ENCODE measurements around the gene CKS1B.
A peak's percentile ranks its signal among the peaks of the same experiment; 100 is the strongest.

CKS1B gene

DNA sequence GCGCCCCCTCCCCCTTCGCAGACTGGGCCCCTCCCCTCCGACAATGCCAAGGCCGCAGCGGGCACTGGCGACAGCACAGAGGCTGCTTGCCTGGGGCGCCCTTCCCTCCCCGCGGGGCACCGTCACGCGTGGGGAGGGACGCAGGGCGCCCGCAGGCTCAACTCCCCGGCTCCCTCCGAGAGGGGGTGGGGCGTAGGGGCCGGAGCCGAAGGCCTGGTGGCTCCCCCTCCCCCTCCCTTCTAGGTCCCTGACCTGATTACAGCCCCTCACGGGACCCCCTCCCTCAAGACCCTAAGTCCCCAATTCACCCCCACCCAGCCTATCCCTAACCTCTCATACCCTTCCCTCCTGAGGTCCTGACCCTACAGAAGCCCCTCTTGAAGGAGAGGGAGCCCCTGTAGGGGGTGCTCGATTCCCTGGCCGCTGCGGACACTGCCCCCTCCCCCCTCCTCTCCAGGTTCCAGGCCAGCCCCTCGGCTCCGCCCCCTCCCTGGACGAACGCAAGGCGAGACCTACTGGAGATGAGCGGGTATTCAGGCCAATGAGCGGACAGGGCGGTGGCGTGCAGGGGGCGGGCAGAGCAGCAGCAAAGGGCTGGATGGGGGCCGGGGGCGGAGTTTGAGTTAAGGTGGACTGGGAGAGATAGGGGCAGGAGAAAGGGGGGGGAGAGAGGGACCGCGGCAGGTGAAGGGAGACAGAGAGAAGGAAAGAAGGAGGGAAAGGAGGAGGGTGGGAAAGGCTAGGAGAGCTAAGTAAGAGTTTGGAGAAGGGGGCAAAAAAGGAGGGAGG, 27.4 kb downstream of the CKS1B start:
- Histone ChIP-seq H3K4me3 (ENCODE audit: low read length in 2 of 2) (peak overlapping the region; percentile 87 to 88), H3K27ac (ENCODE audit: low read depth in 2 of 2, low read length in 2 of 2) (peak overlapping the region; percentile 99), H3K36me3 (ENCODE audit: control insufficient read depth in 2 of 2, insufficient read depth in 2 of 2, low read length in 2 of 2) (peaks cover 0 to 3% of the 10 kb centered on the region in 2 donors), H3K27me3 (ENCODE audit: control insufficient read depth in 2 of 2, insufficient read depth in 2 of 2, low read length in 2 of 2) (no peaks in the 10 kb centered on the region), H3K9ac (ENCODE audit: low read depth in 1 of 2, low read length in 2 of 2) (peak overlapping the region; percentile 89 to 93), H3K4me1 (ENCODE audit: control insufficient read depth in 2 of 2, insufficient read depth in 2 of 2, low read length in 2 of 2) (peaks cover 35 to 43% of the 10 kb centered on the region in 2 donors), H3K9me3 (ENCODE audit: control insufficient read depth in 2 of 2, low read length in 2 of 2) (no peaks in the 10 kb centered on the region)

DNA sequence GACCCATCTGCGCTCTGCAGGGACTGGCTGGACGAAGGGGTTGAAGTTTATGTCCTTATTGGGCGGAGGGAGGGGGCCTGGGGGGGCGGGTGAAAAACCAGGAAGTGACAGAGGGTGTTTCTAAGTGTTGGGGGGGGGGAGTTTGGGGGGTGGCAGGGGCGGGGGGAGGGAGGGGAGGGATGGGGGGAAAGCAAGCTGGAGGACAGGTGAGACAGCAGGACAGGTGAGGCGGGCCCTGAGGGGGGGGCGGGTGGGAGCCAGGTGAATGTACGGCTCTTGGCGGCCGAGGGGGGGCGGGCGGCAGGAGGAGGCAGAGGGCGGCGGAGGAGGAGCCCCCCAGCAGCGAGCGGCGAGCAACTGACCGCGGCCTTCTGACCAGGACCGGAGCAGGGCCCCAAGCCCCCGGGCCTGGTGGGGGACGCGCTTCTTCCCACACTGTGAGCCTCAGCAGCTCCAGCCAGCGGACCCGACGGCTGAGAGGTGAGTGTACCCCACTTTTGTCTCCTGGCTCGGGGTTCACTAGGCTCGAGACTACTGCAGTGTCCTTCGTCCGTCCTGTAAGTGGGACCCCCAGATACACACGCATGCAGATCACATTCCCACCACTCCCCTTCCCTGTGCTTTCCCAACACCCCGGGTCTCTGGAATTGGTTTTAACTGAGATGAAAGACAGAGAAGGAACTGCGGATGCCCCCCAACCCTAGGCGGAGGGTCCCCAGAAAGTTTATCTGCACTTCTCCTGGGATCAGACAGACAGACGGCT, 28.2 kb downstream of the CKS1B start, which contains the start of gene ZBTB7B:
Gene ZBTB7B, plus strand, starts transcription at position 339 of the 763 bp plus-strand sequence. CDS start 11,859 bp downstream, outside the sequence.
- H3K4me1 ChIP-seq (ENCODE audit: control insufficient read depth in 2 of 2, insufficient read depth in 2 of 2, low read length in 2 of 2): peaks cover 43 to 51% of the 10 kb centered on the region in 2 donors
- H3K36me3 ChIP-seq (ENCODE audit: control insufficient read depth in 2 of 2, insufficient read depth in 2 of 2, low read length in 2 of 2): peaks cover 0 to 3% of the 10 kb centered on the region in 2 donors
- H3K27ac ChIP-seq (ENCODE audit: low read depth in 2 of 2, low read length in 2 of 2): peak within 1 kb of the TSS; percentile 99
- H3K27me3 ChIP-seq (ENCODE audit: control insufficient read depth in 2 of 2, insufficient read depth in 2 of 2, low read length in 2 of 2): no peaks in the 10 kb centered on the region
- peak within 1 kb of the TSS; percentile 100 for H3K9ac ChIP-seq (ENCODE audit: low read depth in 1 of 2, low read length in 2 of 2)
- peak within 1 kb of the TSS; percentile 95 to 100 for H3K4me3 ChIP-seq (ENCODE audit: low read length in 2 of 2)
- no peaks in the 10 kb centered on the region for H3K9me3 ChIP-seq (ENCODE audit: control insufficient read depth in 2 of 2, low read length in 2 of 2)

DNA sequence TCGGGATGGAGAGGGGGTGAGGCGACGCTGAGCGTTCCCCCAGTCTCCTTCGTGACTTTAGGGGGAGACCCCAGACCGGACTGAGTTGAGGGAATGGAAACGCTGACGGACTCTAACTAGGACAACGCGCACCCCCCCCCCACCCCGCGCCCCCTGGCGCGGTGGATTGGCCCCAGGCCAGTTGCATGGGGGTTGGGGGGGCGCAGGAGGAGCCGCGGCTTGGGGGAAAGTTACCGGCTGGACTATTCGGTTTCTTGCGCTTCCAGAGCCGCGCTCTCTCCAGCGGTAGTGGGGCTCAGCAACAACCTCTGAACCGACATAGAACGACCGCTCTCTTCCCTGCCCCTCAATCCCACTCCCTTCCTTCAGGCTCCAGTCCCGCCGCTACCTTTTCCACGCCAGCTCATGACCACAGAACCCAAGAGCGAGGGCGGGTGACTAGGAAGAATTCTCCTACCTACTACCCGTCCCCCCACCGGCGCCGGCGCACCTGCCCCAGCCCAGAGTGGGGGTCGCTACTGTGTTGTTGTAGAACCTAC, 28.8 kb downstream of the CKS1B start:
- Histone ChIP-seq H3K4me3 (ENCODE audit: low read length in 2 of 2) (peak overlapping the region; percentile 95 to 100), H3K9ac (ENCODE audit: low read depth in 1 of 2, low read length in 2 of 2) (peak overlapping the region; percentile 100), H3K27ac (ENCODE audit: low read depth in 2 of 2, low read length in 2 of 2) (peak overlapping the region; percentile 98 to 99), H3K9me3 (ENCODE audit: control insufficient read depth in 2 of 2, low read length in 2 of 2) (no peaks in the 10 kb centered on the region), H3K27me3 (ENCODE audit: control insufficient read depth in 2 of 2, insufficient read depth in 2 of 2, low read length in 2 of 2) (no peaks in the 10 kb centered on the region), H3K36me3 (ENCODE audit: control insufficient read depth in 2 of 2, insufficient read depth in 2 of 2, low read length in 2 of 2) (peaks cover 0 to 3% of the 10 kb centered on the region in 2 donors), H3K4me1 (ENCODE audit: control insufficient read depth in 2 of 2, insufficient read depth in 2 of 2, low read length in 2 of 2) (peaks cover 48 to 57% of the 10 kb centered on the region in 2 donors)

GRCh38 chr1:155003766-155004351, 29.4 kb downstream of the CKS1B start:
- no peaks in the 10 kb centered on the region for H3K9me3 ChIP-seq (ENCODE audit: control insufficient read depth in 2 of 2, low read length in 2 of 2)
- peak overlapping the region; percentile 95 to 100 for H3K4me3 ChIP-seq (ENCODE audit: low read length in 2 of 2)
- peak overlapping the region; percentile 98 to 99 for H3K27ac ChIP-seq (ENCODE audit: low read depth in 2 of 2, low read length in 2 of 2)
- peaks cover 48 to 58% of the 10 kb centered on the region in 2 donors for H3K4me1 ChIP-seq (ENCODE audit: control insufficient read depth in 2 of 2, insufficient read depth in 2 of 2, low read length in 2 of 2)
- no peaks in the 10 kb centered on the region for H3K27me3 ChIP-seq (ENCODE audit: control insufficient read depth in 2 of 2, insufficient read depth in 2 of 2, low read length in 2 of 2)
- peak overlapping the region; percentile 100 for H3K9ac ChIP-seq (ENCODE audit: low read depth in 1 of 2, low read length in 2 of 2)
- peaks cover 0 to 3% of the 10 kb centered on the region in 2 donors for H3K36me3 ChIP-seq (ENCODE audit: control insufficient read depth in 2 of 2, insufficient read depth in 2 of 2, low read length in 2 of 2)

DNA sequence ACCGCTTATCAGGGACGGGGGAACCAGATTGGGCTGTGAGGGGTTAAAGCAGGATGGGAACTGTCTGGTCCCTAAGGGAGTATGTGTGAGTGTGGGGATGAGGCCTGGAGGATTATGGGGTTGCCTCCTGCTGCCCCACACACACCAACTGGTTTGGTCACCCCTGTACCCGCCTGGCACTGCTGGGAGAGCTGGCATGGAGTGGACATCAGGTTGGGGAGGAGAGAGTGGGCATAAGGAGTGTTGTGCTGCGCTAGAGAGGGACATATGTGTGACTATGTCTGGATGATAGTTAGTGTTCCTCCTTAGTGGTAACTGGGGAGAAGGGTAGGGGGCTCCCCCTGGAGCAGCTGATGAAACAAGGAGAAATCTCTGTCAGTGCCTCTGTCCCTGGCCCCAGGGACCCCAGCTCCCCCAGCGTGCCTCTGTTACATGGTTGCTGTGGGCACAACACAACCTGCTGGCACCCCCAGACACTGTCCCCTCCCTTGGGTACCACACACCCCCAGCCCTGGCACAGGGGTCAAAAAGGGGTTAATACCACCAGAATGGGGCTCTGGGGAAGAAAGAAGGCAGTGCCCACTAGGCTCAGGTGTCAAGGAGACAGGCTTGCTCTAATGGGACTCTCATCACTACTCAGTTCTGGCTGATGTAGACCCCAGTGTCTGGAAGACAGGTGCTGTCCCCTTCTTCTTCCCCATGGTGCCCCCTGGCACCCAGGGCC, 30.0 kb downstream of the CKS1B start:
- Histone ChIP-seq H3K36me3 (ENCODE audit: control insufficient read depth in 2 of 2, insufficient read depth in 2 of 2, low read length in 2 of 2) (peaks cover 0 to 3% of the 10 kb centered on the region in 2 donors), H3K9me3 (ENCODE audit: control insufficient read depth in 2 of 2, low read length in 2 of 2) (no peaks in the 10 kb centered on the region), H3K27ac (ENCODE audit: low read depth in 2 of 2, low read length in 2 of 2) (peak overlapping the region; percentile 98 to 99), H3K9ac (ENCODE audit: low read depth in 1 of 2, low read length in 2 of 2) (peak overlapping the region; percentile 92 to 100), H3K4me3 (ENCODE audit: low read length in 2 of 2) (peak overlapping the region; percentile 95 to 100), H3K27me3 (ENCODE audit: control insufficient read depth in 2 of 2, insufficient read depth in 2 of 2, low read length in 2 of 2) (no peaks in the 10 kb centered on the region), H3K4me1 (ENCODE audit: control insufficient read depth in 2 of 2, insufficient read depth in 2 of 2, low read length in 2 of 2) (peaks cover 47 to 60% of the 10 kb centered on the region in 2 donors)

DNA sequence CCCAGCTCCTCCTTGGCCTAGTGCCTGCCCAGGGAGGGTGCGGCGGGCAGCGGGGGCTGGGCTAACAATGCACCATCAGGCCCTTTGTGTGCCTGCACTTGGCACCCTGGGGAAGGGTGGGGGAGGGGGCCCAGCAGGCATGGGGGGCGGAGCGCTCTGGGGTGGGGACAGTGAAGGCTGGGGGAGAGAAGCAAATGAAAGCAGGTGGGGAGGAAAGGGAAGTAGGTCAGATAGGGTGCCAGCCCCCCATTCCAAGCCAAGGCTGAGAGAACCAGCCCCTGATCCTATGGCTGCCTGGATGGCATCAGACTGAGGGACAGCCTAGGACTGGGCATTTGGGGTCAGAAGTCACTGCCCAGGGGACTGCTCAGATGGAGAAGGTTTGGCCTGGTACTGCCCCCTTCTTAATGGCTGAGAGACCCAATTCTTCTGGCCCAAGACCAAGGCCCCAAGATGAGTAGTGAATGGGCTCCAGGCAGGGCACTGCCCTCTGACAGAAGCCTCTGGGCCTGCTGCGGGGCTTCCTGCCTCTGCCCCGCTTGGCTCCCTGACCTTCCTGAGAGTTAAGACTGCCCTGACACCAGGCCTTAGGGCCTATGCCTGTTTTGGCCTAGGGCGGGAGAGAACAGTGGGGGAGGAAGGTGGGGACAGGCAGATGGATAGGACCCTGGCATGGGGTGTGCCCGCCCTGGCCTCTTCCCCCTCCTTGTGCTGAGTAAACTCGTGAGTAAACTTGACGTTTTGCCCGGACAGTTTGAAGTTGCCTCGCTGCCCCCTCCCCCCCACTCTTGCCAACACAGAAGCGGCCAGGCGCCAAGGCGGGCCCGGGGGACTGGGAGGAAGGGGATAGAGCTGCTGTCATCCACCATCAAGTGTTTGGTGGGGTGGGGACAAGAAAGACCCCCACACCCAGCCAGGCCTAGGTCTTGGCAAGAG, 30.9 kb downstream of the CKS1B start:
- H3K27me3 ChIP-seq (ENCODE audit: control insufficient read depth in 2 of 2, insufficient read depth in 2 of 2, low read length in 2 of 2): no peaks in the 10 kb centered on the region
- H3K27ac ChIP-seq (ENCODE audit: low read depth in 2 of 2, low read length in 2 of 2): peak overlapping the region; percentile 98 to 99
- no peaks in the 10 kb centered on the region for H3K9me3 ChIP-seq (ENCODE audit: control insufficient read depth in 2 of 2, low read length in 2 of 2)
- H3K36me3 ChIP-seq (ENCODE audit: control insufficient read depth in 2 of 2, insufficient read depth in 2 of 2, low read length in 2 of 2): peaks cover 0 to 7% of the 10 kb centered on the region in 2 donors
- peak overlapping the region; percentile 95 to 100 for H3K4me3 ChIP-seq (ENCODE audit: low read length in 2 of 2)
- H3K9ac ChIP-seq (ENCODE audit: low read depth in 1 of 2, low read length in 2 of 2): peak overlapping the region; percentile 92 to 100
- peaks cover 45 to 60% of the 10 kb centered on the region in 2 donors for H3K4me1 ChIP-seq (ENCODE audit: control insufficient read depth in 2 of 2, insufficient read depth in 2 of 2, low read length in 2 of 2)

DNA sequence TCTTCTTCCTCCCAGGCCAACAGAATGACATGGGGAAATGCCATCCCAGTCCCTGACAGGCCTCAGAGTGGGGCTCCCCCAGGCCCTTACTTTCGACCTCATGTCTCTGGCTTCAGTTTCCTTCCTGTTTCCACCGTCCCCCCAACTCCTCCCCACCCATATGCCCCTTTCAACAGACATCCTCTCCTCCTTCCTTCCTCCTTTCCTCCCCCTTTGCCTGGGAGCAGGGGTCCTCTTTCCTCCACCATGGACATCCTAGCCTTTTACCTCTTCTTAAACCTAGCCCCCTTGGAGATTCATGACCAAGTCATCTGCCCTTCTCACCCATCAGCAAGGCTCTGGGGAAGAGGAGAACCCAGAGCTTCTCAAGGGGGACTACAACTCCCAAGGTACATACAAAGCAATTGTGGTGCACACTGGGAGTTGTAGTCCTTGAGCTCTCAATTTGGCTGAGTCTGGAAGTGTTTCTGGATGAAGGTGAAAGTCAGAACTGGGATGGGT, 32.2 kb downstream of the CKS1B start:
- Histone ChIP-seq H3K9ac (ENCODE audit: low read depth in 1 of 2, low read length in 2 of 2) (peak overlapping the region; percentile 48 to 100), H3K36me3 (ENCODE audit: control insufficient read depth in 2 of 2, insufficient read depth in 2 of 2, low read length in 2 of 2) (peaks cover 2 to 14% of the 10 kb centered on the region in 2 donors), H3K9me3 (ENCODE audit: control insufficient read depth in 2 of 2, low read length in 2 of 2) (no peaks in the 10 kb centered on the region), H3K27ac (ENCODE audit: low read depth in 2 of 2, low read length in 2 of 2) (peak overlapping the region; percentile 98 to 99), H3K4me1 (ENCODE audit: control insufficient read depth in 2 of 2, insufficient read depth in 2 of 2, low read length in 2 of 2) (peaks cover 56 to 71% of the 10 kb centered on the region in 2 donors), H3K27me3 (ENCODE audit: control insufficient read depth in 2 of 2, insufficient read depth in 2 of 2, low read length in 2 of 2) (no peaks in the 10 kb centered on the region), H3K4me3 (ENCODE audit: low read length in 2 of 2) (peak overlapping the region; percentile 19 to 48)

DNA sequence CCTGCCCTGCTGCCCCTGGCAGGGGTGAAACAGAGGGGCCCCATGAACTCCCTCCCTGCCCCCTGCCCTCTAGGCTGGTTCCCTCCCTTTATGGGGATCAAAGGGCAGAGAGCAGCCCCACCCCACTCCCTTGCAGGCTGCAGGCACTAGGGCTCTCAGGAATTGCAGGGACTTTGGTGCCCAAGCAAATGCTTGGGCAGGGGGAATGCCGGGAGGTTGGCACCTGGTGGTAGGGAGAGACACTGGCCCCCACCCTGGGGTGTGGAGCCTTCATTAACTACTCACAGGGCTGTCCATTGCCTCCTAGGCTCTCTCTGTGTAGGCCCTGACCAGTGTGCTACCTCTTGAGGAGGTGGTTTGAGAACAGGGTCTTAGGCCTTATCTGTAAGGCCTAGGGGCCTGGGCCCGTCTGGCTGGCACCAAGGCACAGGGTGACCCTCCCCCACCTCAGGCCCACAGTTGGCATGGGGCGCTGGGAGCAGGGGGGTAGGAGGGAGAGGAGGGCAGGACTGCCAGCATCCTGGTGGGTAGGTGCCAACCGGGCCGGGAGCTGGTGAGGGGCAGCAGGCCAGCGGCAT, 32.9 kb downstream of the CKS1B start:
- Histone ChIP-seq H3K9ac (ENCODE audit: low read depth in 1 of 2, low read length in 2 of 2) (peak overlapping the region; percentile 68 to 100), H3K9me3 (ENCODE audit: control insufficient read depth in 2 of 2, low read length in 2 of 2) (no peaks in the 10 kb centered on the region), H3K27ac (ENCODE audit: low read depth in 2 of 2, low read length in 2 of 2) (peak overlapping the region; percentile 98 to 99), H3K4me1 (ENCODE audit: control insufficient read depth in 2 of 2, insufficient read depth in 2 of 2, low read length in 2 of 2) (peaks cover 63 to 78% of the 10 kb centered on the region in 2 donors), H3K27me3 (ENCODE audit: control insufficient read depth in 2 of 2, insufficient read depth in 2 of 2, low read length in 2 of 2) (no peaks in the 10 kb centered on the region), H3K36me3 (ENCODE audit: control insufficient read depth in 2 of 2, insufficient read depth in 2 of 2, low read length in 2 of 2) (peaks cover 3 to 14% of the 10 kb centered on the region in 2 donors), H3K4me3 (ENCODE audit: low read length in 2 of 2) (peak overlapping the region; percentile 65 to 67)

All from mucosa of rectum (tissue), 2 donors.